HUES6 (cell line): Measurements from ENCODE around the gene PAM16.
"Not testable (repeated sequence)": the region's sequence is repeated elsewhere in the genome, so short reads cannot be mapped to it uniquely, and the experiment has no call there.

Experiments used
- H3K27ac ChIP-seq: 2 replicates; pipeline ENCODE4 v1.7.0; 2013; ENCODE audit warnings: low read depth, mild to moderate bottlenecking, low read length, inconsistent platforms
- H3K27me3 ChIP-seq: 2 replicates; pipeline ENCODE4 v1.6.1; 2013; ENCODE audit warnings: low read length; ENCODE audit not compliant: control insufficient read depth, insufficient read depth
- H3K36me3 ChIP-seq: 2 replicates; pipeline ENCODE4 v1.6.1; 2013; ENCODE audit warnings: low read length; ENCODE audit not compliant: control insufficient read depth, insufficient read depth
- H3K4me1 ChIP-seq: 2 replicates; pipeline ENCODE4 v1.6.1; 2013; ENCODE audit warnings: low read length; ENCODE audit not compliant: control insufficient read depth, insufficient read depth
- H3K4me3 ChIP-seq: 2 replicates; pipeline ENCODE4 v1.5.1; 2013; ENCODE audit warnings: low read depth, low read length
- H3K9ac ChIP-seq: one replicate; pipeline ENCODE4 v1.6.1; 2013; ENCODE audit warnings: mild to moderate bottlenecking, low read length
- H3K9me3 ChIP-seq: 2 replicates; pipeline ENCODE4 v1.6.1; 2013; ENCODE audit warnings: low read depth, low read length; ENCODE audit not compliant: control insufficient read depth, insufficient read depth

Gene PAM16

DNA sequence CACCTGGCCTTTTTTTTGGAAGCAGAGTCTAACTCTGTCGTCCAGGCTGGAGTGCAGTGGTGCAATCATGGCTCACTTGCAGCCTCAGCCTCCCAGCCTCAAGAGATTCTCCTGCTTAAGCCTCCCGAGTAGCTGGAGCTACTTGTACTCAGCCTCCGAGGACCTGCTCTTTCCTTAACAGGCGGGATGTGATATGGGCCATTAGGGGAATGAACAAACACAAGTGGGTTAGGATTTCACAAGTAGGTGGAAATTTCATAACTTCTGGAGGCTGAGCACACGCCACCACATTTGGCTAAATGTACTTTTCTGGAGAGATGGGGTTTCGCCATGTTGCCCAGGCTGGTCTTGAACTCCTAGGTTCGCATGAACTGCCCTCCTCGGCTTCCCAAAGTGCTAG lies 4.1 kb downstream of the PAM16 start:
- H3K4me1 ChIP-seq: peaks cover 4% of the 10 kb centered on the region; the same call in 1 of the 2 replicates
- H3K27me3 ChIP-seq: no peaks in the 10 kb centered on the region
- no peak overlapping the region for H3K4me3 ChIP-seq
- H3K9me3 ChIP-seq: no peaks in the 10 kb centered on the region
- no peak overlapping the region for H3K9ac ChIP-seq
- H3K27ac ChIP-seq: no peak overlapping the region
- peaks cover 32% of the 10 kb centered on the region for H3K36me3 ChIP-seq

DNA sequence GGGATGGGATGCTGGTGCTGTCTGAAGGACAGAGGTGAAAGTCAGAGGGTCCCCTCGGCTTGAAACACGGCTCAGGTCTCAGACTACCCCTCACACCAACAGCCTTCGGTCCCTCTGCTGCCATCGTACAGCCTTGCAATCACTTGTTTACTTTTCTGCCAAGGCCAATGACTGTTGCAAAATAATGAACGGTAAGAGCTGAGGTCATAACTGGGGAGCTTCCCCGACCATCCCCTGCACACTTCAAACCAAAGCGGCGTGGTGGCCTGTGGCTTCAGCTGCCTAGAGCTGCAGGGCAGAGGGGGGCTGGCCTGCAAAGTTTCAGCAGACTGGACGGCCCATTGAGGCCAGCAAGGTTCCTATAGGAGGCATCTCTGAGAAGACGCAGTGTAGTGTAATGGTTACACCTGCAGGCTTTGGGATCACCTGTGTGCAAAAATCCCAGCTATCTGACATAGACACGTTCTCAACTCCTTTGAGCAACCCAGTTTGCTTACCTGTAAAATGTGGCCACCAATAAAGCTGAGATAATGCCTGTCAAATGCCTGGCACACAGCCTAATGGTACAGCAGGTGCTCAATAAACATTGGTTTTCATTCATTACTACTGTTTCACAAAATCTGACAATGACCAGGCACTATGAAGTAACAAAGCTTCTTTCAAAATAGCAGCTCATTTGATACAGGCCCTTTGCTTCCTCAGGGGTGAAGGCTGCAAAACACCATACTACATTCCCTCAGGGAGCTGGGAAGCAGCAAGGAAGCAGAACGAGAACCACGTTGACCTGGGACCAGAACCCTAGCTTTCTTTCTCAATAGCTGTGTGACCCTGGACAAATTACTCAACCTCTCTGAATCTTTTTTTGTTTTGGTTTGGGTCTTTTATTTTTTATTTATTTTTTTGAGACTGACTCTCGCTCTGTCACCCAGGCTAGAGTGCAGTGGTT lies 5.0 kb downstream of the PAM16 start:
- no peak overlapping the region for H3K4me3 ChIP-seq
- H3K9me3 ChIP-seq: no peaks in the 10 kb centered on the region
- H3K27ac ChIP-seq: no peak overlapping the region
- H3K27me3 ChIP-seq: no peaks in the 10 kb centered on the region
- no peak overlapping the region for H3K9ac ChIP-seq
- H3K36me3 ChIP-seq: peaks cover 38% of the 10 kb centered on the region
- no peaks in the 10 kb centered on the region for H3K4me1 ChIP-seq

DNA sequence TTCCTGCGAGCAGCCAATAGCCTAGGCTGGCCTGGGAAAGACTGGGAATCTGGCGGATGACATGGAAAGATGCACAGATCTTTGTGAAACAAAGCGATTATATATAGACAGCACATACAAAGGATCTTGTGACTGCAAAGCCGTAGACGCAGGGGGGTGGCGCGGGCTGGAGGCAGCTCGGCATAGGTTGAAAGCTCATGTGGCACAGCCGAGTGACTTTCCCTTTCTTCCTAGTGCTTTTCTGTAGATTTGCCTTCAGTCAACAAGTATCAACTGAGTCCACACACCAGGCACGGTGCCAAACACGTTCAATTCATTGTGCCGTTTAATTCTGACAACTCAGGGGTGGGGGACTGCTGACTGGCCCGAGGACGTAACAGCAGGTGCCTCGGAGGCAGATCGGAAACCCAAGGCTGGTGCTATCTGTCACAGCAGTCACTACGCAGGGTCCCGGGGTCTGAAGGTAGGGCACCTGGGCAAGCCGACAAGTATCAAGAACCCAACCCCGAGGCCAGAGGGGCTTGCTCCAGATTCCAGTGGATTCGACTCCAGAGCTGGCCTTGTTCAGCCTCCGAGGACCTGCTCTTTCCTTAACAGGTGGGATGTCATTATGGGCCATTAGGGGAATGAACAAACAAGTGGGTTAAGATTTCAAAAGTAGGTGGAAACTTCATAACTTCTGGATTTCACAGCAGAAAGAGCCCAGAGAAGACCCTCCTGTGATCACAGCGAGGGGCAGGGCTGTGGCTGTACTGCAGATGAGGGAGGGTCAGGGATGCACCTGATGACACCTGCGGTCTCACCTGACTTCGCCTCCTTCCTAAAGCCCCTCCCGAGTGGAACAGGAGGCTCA lies 5.9 kb downstream of the PAM16 start:
- no peak overlapping the region for H3K4me3 ChIP-seq
- H3K4me1 ChIP-seq: no peaks in the 10 kb centered on the region
- no peak overlapping the region for H3K27ac ChIP-seq
- H3K27me3 ChIP-seq: no peaks in the 10 kb centered on the region
- no peak overlapping the region for H3K9ac ChIP-seq
- no peaks in the 10 kb centered on the region for H3K9me3 ChIP-seq
- peaks cover 45% of the 10 kb centered on the region for H3K36me3 ChIP-seq

DNA sequence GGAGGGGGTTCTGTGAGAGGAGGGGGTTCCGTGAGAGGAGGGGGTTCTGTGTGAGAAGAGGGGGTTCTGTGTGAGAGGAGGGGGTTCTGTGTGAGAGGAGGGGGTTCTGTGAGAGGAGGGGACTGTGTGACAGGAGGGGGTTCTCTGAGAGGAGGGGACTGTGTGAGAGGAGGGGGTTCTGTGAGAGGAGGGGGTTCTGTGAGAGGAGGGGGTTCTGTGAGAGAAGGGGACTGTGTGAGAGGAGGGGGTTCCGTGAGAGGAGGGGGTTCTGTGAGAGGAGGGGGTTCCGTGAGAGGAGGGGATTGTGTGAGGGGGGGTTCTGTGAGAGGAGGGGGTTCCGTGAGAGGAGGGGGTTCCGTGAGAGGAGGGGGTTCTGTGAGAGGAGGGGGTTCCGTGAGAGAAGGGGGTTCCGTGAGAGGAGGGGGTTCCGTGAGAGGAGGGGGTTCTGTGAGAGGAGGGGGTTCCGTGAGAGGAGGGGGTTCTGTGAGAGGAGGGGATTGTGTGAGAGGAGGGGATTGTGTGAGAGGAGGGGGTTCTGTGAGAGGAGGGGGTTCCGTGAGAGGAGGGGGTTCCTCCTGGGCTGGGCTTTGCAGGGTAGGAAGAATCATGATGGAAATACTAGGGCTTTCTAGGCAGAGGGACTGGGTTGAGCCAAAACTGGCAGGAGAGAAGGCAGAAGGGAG lies 6.7 kb downstream of the PAM16 start:
- not testable (repeated sequence) for H3K27me3 ChIP-seq, H3K9me3 ChIP-seq, H3K4me1 ChIP-seq, H3K9ac ChIP-seq, H3K4me3 ChIP-seq, H3K27ac ChIP-seq
- peaks cover 52% of the 10 kb centered on the region for H3K36me3 ChIP-seq

DNA sequence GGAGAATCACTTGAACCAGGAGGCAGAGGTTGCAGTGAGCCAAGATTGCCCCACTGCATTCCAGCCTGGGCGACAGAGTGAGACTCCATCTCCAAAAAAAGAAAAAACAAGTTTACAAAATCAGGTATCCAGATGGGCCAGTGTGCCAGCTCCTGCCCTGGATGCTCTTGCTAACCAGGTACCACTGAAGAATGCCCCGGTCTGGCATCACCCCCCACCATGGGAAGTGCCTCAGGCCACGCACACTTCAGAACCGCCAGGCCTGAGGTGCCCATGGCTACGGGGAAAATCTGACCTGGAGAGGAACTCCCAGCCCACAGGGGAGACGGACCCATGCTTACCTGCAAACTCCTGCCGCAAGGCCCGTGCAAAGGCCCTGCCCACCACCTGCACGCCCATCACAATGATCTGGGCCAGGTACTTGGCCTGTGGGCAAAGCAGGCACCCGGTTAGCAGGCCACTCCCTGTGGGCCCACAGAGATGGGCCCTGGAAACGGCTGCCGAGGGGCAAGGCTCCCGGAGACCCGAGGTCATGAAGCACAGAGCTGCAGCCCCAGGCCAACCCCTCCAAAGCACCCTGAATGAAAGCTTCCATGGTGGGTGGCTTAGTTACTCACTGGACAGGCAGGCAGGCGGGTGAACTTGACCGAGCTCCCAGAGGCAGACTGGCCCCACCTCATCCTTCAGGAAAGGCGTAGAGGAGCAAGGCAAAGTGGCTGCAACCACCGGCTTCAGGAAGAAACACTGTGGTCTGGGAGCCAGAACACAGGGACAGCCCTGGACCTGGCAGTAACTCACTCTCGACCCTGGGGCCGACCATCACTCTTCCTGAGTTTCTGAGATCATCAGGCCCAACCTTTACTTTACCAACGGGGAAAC lies 8.0 kb downstream of the PAM16 start:
- H3K36me3 ChIP-seq: peaks cover 59% of the 10 kb centered on the region
- H3K27ac ChIP-seq: no peak overlapping the region
- no peaks in the 10 kb centered on the region for H3K4me1 ChIP-seq
- no peak overlapping the region for H3K9ac ChIP-seq
- H3K9me3 ChIP-seq: no peaks in the 10 kb centered on the region
- H3K27me3 ChIP-seq: no peaks in the 10 kb centered on the region
- no peak overlapping the region for H3K4me3 ChIP-seq

DNA sequence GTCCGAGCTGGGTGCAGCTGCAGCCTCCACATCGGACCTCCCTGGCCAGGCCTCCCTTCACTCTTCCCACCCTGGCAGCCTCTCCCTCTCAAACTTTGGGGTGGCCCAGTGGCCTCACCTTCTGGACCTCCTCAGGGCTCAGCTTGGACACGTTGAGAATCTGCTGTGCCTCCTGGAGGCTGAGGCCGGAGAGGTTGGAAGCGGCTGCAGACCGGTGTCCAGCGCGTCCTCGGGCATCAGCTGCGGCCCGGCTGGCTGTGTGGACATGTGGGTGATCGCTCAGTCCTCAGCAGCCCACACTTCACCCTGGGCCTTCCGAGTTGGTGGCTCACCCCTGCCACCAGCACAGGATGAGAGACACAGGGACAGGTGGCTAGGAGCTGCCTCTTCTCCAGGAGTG lies 9.9 kb downstream of the PAM16 start:
- H3K4me3 ChIP-seq: no peak overlapping the region
- H3K27ac ChIP-seq: no peak overlapping the region
- peaks cover 60% of the 10 kb centered on the region for H3K36me3 ChIP-seq
- H3K27me3 ChIP-seq: no peaks in the 10 kb centered on the region
- no peaks in the 10 kb centered on the region for H3K9me3 ChIP-seq
- H3K4me1 ChIP-seq: no peaks in the 10 kb centered on the region
- no peak overlapping the region for H3K9ac ChIP-seq

DNA sequence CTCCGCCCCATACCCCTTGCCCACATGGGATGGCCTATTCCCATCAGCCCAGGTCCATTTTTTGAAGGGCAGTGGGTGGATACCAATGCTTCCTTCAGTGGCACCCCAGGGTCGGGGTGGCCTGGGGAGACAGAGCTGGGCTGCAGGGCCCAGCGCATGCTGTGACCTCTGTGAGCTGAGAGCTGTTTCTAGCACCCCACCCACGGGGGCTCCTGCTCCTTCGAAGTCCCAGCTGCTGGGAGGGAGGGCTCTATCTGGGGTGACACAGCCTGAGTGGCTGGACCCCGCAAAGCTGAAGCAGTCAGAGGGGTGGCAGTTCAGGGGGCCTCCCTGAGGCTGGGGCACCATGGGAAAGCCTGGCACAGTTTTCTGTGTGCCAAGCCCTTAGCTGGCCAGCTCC lies 10.7 kb downstream of the PAM16 start:
- Histone ChIP-seq H3K4me1 (no peaks in the 10 kb centered on the region), H3K36me3 (peaks cover 58% of the 10 kb centered on the region), H3K9me3 (no peaks in the 10 kb centered on the region), H3K4me3 (no peak overlapping the region), H3K9ac (no peak overlapping the region), H3K27me3 (no peaks in the 10 kb centered on the region), H3K27ac (no peak overlapping the region)

DNA sequence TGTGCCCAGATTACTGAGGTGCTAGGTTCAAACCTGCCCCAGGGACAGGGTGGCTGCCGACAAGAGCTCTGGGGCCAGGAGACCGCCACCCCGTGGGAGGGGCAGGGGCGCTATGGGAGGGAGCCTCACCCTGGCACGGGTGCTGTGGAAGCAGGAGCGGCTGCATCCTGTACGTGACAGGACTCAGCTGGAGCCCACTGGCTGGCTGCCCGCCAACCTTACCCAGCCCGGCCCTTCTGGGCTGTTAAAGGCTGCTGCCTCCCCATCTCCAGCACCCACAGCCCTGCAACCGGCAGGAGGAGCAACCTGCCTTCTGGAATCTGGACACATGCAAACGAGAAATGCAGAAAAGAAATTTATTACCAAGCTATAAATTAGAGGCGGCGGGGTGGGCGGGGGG lies 11.2 kb downstream of the PAM16 start:
- no peak overlapping the region for H3K9ac ChIP-seq
- no peak overlapping the region for H3K4me3 ChIP-seq
- H3K36me3 ChIP-seq: peaks cover 55% of the 10 kb centered on the region
- no peaks in the 10 kb centered on the region for H3K27me3 ChIP-seq
- no peak overlapping the region for H3K27ac ChIP-seq
- no peaks in the 10 kb centered on the region for H3K9me3 ChIP-seq
- no peaks in the 10 kb centered on the region for H3K4me1 ChIP-seq

DNA sequence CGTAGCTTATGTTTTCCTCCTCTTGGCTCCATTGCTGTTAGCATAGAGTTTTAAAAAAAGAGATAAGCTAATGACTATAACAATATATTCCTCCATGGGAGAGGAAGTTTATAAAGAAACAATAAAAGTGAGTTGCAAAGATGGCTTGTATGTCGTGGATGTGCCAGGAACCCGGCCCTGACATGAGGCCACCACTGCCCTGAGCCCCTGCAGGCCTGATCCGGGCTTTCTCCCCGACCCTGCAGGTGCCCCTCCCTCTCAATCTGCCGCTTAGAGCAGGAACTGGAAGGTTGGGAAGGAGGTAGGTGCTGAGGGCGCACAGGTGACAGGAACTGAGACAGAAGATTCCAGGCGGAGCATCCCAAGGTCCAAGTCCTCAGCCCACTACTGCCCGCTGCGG lies 11.7 kb downstream of the PAM16 start:
- Histone ChIP-seq H3K27ac (no peak overlapping the region), H3K9me3 (no peaks in the 10 kb centered on the region), H3K4me1 (no peaks in the 10 kb centered on the region), H3K4me3 (no peak overlapping the region), H3K36me3 (peaks cover 58% of the 10 kb centered on the region), H3K27me3 (no peaks in the 10 kb centered on the region), H3K9ac (no peak overlapping the region)

DNA sequence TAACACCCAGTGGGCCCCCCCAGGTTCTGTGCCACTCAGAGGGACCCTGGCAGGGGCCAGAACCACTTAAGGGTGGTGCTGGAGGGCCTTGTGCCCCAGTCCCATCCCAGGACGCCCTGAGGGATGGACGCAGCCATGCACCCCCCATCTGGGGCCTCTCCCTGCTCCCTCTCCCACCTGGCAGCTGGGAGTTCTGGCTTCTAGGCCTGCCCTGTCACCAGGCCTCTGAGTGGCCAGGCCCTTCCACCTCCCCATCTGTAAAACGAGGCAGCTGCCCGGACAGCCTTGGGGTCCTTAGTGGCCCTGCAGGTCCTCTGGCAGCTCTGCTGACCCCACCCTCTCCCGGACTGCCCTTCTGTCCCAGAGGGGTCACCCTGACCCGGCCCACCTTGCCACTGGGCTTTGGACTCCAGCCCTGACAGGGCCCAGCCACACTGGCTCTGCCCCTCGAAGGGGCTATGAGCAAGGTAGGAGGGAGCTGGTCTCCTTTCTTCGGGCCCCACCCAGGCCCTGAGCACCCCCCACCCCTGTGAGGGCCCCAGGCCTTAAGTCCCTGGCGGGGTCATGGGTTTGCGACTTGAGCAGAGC lies 12.3 kb downstream of the PAM16 start:
- no peak overlapping the region for H3K4me3 ChIP-seq
- H3K27me3 ChIP-seq: no peaks in the 10 kb centered on the region
- peaks cover 59% of the 10 kb centered on the region for H3K36me3 ChIP-seq
- H3K4me1 ChIP-seq: no peaks in the 10 kb centered on the region
- no peak overlapping the region for H3K9ac ChIP-seq
- H3K9me3 ChIP-seq: no peaks in the 10 kb centered on the region
- no peak overlapping the region for H3K27ac ChIP-seq
